Hippocampal formation (tissue), 2 donors: ENCODE results near the gene RNF113B.

ENCODE experiments used
- DNase-seq, 2 donors: peaks; one replicate each; lab custom pipeline; 2025; lab: John Stamatoyannopoulos, UW

RNF113B gene

GRCh38 chr13:98141509-98142379 lies 35.3 kb downstream of the RNF113B start:
- DNase-seq, result no peak

GRCh38 chr13:98141091-98141490 lies 36.0 kb downstream of the RNF113B start:
- DNase-seq, result no peak

GRCh38 chr13:98134901-98135300 lies 42.2 kb downstream of the RNF113B start:
- DNase-seq, result no peak

GRCh38 chr13:98133946-98134345 lies 43.1 kb downstream of the RNF113B start:
- no peak for DNase-seq

GRCh38 chr13:98129059-98129746 lies 47.9 kb downstream of the RNF113B start:
- no peak for DNase-seq
